GM18517 (cell line): ENCODE results near the gene GALNT17.

Source experiments
- ATAC-seq: cut with Tn5 transposase; IDR thresholded peaks from one replicate; pipeline ENCODE4 v1.9.1; 2021; ENCODE audit warnings: mild to moderate bottlenecking, moderate library complexity; ENCODE audit not compliant: unreplicated experiment

GALNT17 gene

DNA sequence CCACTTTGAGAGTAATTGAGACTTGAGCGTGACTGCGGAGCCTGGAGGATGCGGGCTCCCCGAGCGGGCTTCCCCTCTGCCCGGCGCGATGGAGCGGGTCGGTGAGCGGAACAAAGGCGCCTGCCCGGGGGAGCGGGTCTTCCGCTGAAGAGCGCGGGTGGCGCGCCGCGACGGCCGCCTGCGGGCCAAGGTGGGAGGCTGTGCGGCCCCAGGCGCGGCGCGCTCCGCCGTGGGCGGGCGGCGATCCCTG is at the start of gene GALNT17:
TSS of gene GALNT17 (plus strand) at position 18 of the 250 bp plus-strand sequence.
- no peak for ATAC-seq

- no peak for ATAC-seq
Measured at GRCh38 chr7:71095266-71095860, 36.6 kb upstream of the GALNT17 start.

GRCh38 chr7:71096351-71096750 is 35.6 kb upstream of the GALNT17 start:
- ATAC-seq: no peak

DNA sequence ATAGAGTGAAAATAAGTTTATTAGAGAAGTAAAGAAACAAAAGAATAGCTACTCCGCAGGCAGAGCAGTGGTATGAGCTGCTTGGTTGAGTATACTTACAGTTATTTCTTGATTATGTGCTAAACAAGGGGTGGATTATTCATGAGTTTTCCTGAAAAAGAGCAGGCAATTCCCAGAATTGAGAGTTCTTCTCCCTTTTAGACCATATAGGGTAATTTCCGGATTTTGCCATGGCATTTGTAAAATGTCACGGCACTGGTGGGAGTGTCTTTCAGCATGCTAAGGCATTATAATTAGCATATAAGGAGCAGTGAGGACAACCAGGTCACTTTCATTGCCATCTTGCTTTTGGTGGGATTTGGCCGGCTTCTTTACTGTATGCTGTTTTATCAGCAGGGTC is 25.7 kb upstream of the GALNT17 start:
- no peak for ATAC-seq

DNA sequence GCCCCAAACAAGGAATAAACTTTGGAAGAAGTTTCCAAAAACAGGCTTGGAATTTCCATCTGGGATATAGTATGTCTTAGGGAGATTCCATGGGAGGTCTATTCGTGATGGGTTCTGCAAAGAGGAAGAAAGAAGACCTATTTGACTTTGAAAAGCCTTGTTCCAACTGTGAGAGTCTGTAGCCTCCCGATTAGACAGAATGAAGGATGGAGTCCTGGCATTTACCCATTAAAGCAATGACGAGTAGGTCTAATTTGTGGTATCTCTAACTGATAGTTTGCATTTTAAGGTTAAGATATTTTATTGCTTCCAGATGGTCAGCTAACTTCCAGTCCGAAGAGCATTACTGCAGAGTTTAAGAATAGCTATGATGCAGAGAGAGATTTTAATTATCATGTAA is 19.5 kb upstream of the GALNT17 start:
- no peak for ATAC-seq

DNA sequence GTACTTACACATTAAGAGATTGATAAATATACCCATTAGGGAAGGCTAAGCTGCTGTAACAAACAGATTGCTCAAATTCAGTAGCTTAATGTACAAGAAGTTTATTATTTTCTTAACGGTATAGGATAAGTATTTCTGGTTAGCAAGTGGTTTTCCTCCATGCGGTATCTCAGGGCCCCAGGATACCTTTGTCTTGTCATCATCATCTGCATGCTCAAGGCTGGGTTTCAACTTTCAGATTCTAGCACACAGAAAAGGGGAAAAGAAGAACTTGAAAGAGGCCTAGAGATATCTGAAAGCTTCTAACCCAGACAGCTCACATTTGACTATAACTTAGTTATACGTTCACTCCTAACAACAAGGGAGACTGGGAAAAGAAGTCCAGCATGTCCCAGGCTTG is 11.8 kb upstream of the GALNT17 start:
- ATAC-seq: no peak

DNA sequence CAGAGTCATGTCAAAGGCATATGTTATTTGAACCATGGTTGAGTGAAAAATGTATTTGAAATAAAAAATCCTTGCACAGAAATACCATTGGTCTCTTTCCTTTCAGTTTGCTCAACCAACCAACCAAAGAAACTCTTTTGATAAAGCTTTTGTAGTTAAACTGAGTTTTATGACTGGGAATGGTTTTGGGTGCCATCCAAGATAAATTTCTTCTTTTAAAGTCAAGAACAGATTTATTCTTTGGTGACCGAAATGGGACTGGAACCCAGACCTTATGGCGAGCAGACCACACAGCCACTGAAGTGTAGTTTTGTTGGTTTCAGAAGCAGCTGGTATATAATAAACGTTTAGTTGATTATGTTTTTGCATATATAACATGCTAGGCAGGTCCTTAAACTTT is 2.8 kb upstream of the GALNT17 start:
- no peak for ATAC-seq

GRCh38 chr7:71130031-71130679 is 1.8 kb upstream of the GALNT17 start:
- ATAC-seq: no peak

DNA sequence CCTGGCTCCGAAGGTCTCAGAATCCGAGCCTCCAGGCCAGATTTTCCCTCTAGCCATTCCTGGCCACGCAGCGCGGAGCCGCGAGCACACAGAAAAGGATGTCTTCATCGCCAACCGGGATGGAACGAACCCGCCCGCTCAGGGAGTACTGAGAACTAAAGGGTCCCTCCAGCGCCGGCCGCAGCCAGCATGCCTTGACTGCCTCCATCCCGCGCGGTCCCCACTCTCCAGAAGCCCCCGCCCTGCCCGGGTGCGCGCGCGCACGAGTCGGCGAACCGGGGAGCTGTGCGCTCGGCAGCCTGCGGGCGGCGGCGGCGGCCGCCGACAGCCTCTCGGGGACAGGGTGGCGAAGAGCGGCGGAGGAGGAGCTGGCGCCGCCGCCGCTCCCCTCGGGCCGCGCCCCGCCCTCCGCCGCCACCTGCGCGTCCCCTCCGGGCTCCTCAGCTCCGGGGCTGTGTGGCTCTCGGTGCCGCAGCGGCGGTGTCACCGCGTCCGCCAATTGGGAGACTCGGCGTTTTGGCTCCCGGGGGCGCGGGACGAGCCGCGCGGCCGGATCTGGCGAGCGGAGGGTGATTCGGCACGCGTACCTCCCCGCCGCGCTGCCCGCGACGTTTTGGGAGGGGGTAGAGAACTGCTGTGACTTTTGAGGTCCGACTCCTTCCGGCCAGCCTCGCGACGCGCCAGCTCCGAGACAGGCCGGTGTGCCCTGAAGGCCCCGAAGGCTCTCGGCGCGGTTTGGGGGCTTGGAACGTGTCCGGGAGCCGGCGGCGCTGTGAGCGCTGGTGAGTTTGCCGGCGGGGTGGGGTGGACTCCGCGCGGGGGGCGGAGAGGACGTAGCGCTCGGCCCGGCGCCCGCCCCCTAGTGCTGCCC is 453 bp upstream of the GALNT17 start:
- ATAC-seq: no peak

DNA sequence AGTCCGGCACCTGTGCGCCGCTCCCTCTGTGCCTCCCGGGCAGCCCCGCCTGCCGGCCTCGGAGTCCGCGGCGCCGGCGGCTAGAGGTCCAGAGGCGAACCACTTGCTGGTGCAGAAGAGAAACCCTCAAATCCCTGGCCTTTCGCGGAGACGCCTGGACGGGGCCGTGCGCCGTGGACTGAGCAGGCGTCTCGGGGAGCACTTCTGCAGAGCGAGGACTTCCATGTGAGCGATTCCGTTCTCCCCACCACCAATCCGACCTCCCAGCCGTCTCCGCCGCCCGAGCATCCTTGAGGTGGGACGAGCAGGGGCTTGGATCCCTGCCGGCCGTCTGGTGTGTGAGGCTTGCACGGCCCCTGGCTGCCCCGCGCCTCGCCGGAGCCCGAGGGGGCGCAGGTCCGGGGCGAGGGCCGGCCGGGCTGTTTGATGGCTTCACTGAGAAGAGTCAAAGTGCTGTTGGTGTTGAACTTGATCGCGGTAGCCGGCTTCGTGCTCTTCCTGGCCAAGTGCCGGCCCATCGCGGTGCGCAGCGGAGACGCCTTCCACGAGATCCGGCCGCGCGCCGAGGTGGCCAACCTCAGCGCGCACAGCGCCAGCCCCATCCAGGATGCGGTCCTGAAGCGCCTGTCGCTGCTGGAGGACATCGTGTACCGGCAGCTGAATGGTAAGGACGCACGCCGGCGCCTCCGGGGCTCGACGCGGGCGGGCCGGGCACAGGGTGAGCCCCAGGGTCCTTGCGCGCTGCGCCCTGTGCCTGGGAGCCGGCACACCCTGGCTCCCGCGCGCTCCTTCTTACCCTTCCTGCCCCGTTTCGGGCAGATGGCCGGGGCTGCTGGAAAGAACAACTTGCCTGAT is 660 bp downstream of the GALNT17 start:
- no peak for ATAC-seq

DNA sequence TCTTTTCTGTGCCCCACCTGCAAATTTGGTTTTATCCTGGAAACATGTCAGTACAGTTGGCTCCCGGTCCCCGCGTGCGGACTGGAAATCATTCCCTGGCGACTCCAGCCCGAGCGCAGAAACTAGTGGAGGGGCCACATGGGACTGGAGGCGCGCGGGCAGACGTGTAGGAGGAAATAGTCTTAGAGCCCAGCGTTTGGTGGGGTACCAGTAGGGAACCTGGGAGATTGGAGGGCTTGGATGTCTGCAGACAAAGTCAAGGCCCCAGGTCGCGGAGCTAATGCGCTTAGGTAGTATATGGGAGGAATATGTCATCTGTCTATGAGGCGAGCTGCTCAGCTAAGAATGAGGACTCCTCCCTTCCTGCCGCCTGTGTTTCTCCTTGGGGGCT is 1.3 kb downstream of the GALNT17 start:
- ATAC-seq: no peak

DNA sequence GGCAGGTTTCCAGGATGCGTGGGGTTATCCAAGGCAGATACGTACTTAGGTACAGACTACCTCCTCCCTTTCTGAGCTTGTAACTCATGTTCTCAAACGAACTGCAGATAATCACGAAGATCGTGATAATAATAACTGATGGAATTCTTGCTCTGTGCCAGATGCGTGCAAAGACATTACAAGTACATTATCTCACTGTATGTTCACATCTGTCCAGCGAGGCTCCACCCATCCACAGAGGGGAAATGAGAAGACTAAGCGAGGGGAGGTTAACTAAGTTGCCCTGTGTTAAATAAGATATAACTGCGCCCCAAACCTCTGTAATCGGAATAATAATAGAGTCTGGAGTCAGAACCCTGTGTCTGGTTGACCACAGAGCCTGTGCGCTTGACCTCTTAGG is 1.9 kb downstream of the GALNT17 start:
- no peak for ATAC-seq

DNA sequence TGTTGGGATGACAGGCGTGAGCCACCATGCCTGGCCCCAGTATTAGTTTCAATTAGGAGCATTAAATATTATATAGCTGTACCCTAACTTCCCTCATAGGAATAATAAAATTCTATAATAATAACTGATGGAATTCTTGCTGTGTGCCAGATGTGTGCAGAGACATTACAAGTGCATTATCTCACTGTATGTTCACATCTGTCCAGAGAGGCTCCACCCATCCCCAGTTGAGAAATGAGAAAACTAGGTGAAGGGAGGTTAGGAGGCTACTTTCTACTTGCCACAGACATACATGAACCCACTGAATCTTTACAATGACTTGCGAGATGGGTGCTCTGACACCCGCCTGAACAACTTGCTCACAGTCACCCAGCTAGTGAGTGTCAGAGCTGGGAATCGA is 3.2 kb downstream of the GALNT17 start:
- ATAC-seq: no peak

DNA sequence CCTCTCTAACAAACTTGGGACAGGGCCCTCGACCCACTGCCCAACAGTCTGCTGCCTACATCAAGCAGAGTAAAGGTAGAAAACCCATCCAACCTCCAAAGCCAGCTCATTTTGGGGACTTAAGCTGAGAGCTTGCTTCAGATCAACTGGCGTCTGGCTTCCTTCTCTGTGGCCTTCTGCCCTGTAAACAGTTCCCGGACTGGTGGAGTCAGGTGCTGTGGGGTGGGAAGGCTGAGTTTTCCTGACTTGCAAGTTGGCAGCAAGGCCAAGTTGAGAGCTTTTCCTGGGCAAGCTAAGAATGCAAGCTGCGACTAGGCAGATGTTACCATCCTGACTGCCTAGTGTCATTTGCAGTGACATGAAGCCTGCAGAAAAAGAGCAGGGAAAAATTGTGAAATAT is 3.7 kb downstream of the GALNT17 start:
- ATAC-seq: no peak

- no peak for ATAC-seq
Measured at GRCh38 chr7:71137479-71137878, 5.5 kb downstream of the GALNT17 start.

DNA sequence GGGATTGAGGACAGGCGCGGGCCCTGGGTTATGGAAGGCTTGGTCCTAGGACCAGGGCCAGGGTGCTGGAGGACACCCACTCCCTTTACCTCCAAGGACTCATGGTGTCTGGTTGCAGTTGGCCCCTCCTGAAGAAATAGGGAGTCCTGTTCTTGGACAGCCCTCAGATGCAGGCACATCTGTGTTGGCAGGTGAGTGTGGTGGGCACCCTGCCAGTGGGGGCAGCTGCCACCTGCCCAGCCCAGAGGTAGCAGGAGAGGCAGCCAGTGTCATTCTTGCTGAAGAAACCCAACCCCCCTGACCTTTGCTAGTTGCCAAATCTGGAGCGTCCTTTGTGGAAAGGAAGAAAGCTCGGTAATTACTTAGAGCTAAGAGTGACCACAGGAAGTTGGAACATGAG is 8.3 kb downstream of the GALNT17 start:
- ATAC-seq: no peak

DNA sequence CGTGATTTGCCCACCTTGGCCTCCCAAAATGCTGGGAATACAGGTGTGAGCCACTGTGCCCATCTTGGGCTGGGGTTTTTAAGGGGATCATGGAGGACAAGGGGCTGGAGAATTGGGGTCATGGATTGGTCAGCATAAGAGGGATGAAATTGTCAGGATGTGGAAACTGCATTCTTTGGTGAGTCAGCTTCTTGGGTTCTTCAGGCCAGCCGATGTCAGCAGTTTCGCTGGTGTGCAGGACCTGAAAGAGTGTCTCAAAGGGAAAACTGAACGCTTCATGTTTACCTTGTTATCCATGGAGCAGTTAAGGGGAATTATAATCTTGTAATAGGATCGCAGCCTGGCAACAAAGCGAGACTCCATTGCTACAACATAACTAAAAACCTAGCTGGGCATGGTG is 13.0 kb downstream of the GALNT17 start:
- ATAC-seq: no peak

GRCh38 chr7:71145906-71146901 is 14.3 kb downstream of the GALNT17 start:
- no peak for ATAC-seq

GRCh38 chr7:71148098-71148497 is 16.2 kb downstream of the GALNT17 start:
- ATAC-seq: no peak

- no peak for ATAC-seq
Measured at GRCh38 chr7:71155236-71155635, 23.3 kb downstream of the GALNT17 start.
